Measurements from ENCODE around the gene ATP9A. TPM values are rescaled to one million over a fixed set of nuclear protein-coding genes. Genes with fewer than 3 reads are reported as not detected.

Gene ATP9A
- total RNA-seq, 1 donor from 2014 or later = 37.6 TPM

DNA sequence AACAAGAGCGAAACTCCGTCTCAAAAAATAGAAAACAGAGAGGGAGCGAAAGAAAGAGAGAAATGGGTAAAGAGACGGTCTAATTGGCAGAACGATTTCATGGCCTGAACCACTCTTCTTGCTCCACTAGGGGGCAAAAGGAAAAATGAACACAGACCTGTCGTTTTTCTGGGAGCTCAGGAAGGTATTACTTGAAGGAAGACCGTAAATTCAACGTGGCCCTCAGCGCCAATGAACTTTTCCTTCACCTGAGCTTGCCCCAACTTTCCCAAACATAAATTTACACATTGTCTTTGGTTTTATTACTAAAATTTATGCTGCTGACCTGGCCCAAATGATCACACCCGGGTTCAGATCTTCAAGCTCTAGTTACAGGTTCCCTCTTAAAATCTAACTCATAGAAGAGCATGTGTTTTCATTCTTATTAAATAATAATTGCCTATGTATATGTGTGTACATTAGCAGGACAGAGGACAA is 67.3 kb downstream of the ATP9A start:
- Histone ChIP-seq H3K36me3 (ENCODE audit: control insufficient read depth, insufficient read depth, low read length) (no peaks in the 10 kb centered on the region), H3K27me3 (ENCODE audit: control insufficient read depth, insufficient read depth, low read length) (no peaks in the 10 kb centered on the region), H3K4me3 (ENCODE audit: low read depth, low read length) (no peak overlapping the region)
- DNase-seq (ENCODE audit: low read depth) = no peak
- TF ChIP-seq, protein P1, sequence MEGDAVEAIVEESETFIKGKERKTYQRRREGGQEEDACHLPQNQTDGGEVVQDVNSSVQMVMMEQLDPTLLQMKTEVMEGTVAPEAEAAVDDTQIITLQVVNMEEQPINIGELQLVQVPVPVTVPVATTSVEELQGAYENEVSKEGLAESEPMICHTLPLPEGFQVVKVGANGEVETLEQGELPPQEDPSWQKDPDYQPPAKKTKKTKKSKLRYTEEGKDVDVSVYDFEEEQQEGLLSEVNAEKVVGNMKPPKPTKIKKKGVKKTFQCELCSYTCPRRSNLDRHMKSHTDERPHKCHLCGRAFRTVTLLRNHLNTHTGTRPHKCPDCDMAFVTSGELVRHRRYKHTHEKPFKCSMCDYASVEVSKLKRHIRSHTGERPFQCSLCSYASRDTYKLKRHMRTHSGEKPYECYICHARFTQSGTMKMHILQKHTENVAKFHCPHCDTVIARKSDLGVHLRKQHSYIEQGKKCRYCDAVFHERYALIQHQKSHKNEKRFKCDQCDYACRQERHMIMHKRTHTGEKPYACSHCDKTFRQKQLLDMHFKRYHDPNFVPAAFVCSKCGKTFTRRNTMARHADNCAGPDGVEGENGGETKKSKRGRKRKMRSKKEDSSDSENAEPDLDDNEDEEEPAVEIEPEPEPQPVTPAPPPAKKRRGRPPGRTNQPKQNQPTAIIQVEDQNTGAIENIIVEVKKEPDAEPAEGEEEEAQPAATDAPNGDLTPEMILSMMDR (IDR thresholded peaks at IDR 0.05; ENCODE audit: insufficient read depth, low read length, poor library complexity, severe bottlenecking) = peak; percentile 69

DNA sequence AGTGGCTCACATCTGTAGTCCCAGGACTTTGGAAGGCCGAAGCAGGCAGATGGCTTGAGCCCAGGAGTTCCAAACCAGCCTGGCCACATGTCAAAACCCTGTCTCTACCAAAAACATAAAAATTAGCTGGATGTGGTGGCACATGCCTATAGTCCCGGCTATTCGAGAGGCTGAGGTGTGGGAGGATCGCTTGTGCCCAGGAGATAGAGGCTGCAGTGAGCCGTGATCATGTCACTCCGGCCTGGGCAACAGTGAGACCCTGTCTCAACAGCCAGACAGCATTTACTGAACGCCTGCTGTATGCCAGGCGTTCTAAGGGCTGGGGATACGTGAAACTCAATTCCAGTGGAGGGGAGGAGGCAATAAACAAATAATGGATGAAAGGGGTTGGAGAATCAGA is 69.9 kb downstream of the ATP9A start:
- no peak overlapping the region for H3K4me3 ChIP-seq (ENCODE audit: low read depth, low read length)
- TF ChIP-seq, protein P1 (IDR thresholded peaks at IDR 0.05; ENCODE audit: insufficient read depth, low read length, poor library complexity, severe bottlenecking) = no peak
- no peaks in the 10 kb centered on the region for H3K36me3 ChIP-seq (ENCODE audit: control insufficient read depth, insufficient read depth, low read length)
- H3K27me3 ChIP-seq (ENCODE audit: control insufficient read depth, insufficient read depth, low read length) = no peaks in the 10 kb centered on the region
- no peak for DNase-seq (ENCODE audit: low read depth)

DNA sequence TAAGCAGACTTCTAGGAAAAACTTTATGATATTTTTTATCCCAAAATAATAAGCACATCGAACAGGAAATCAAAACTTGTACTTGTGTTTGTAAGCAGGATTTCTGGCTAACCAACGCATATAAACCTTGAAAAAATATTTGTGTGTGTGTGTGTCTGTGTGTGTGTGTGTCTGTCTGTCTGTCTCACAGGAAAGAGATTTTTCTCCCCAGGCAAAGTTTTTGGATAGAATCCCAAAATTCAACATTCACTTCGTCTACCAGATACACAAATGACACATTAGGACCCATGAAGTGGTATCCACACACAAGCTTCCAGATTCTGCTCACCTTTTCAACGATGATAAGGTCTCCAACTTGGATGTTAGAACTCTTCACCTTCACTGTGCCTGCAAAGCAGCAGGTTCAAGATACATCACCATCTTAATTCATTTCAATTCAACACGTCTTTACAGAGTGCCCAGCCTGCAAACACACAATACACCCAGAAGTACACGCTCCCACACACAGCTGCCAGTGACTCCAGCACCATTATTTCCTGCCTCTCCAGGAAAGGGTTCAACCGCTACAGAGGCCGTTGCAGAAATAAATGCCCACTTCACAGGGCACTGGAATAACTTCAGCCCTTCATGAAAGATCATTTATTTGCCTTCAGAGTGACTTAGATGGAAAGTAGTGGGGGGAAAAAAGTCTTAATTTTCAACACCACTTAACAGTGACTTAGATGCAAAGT is 70.9 kb downstream of the ATP9A start:
- no peak overlapping the region for H3K4me3 ChIP-seq (ENCODE audit: low read depth, low read length)
- TF ChIP-seq, protein P1 (IDR thresholded peaks at IDR 0.05; ENCODE audit: insufficient read depth, low read length, poor library complexity, severe bottlenecking) = no peak
- DNase-seq (ENCODE audit: low read depth) = no peak
- no peaks in the 10 kb centered on the region for H3K27me3 ChIP-seq (ENCODE audit: control insufficient read depth, insufficient read depth, low read length)
- no peaks in the 10 kb centered on the region for H3K36me3 ChIP-seq (ENCODE audit: control insufficient read depth, insufficient read depth, low read length)

DNA sequence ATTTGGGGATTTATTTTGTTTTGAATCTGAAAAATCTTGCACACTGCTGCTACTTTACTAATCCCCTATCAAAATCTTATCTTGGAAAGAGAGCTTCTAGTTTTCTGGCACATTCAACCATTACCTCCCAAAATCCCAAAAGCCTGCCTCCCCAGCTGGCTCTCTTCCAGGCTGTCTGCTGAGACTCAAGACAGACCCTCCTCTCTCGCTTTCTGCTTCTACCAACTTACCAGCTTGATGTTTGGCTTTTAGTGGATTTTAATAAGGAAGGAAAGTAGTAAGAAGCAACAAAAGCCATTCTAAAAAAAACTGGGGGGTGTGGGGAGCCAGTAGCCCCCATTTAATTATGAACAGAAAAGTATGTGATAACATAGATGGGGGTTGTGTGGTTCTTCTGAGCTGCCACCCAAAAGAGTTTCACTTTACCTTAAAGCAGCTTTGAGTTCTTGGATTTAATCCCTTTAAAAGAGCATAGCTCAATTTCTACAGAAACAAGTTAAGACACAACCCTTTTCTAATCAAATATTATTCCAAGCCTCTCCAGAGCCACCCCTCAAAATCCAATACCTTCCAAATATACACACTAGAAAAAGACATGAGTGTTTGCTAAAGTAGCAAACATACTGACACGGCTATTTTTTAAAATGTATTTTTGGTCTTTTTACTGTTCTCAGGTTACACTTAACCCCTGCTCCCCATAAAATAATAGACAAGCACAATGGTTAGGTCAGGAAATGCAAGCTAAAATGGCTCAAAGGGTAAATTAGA is 71.7 kb downstream of the ATP9A start:
- Histone ChIP-seq H3K4me3 (ENCODE audit: low read depth, low read length) (no peak overlapping the region), H3K27me3 (ENCODE audit: control insufficient read depth, insufficient read depth, low read length) (no peaks in the 10 kb centered on the region), H3K36me3 (ENCODE audit: control insufficient read depth, insufficient read depth, low read length) (no peaks in the 10 kb centered on the region)
- TF ChIP-seq, protein P1 (IDR thresholded peaks at IDR 0.05; ENCODE audit: insufficient read depth, low read length, poor library complexity, severe bottlenecking) = no peak
- DNase-seq (ENCODE audit: low read depth) = no peak

DNA sequence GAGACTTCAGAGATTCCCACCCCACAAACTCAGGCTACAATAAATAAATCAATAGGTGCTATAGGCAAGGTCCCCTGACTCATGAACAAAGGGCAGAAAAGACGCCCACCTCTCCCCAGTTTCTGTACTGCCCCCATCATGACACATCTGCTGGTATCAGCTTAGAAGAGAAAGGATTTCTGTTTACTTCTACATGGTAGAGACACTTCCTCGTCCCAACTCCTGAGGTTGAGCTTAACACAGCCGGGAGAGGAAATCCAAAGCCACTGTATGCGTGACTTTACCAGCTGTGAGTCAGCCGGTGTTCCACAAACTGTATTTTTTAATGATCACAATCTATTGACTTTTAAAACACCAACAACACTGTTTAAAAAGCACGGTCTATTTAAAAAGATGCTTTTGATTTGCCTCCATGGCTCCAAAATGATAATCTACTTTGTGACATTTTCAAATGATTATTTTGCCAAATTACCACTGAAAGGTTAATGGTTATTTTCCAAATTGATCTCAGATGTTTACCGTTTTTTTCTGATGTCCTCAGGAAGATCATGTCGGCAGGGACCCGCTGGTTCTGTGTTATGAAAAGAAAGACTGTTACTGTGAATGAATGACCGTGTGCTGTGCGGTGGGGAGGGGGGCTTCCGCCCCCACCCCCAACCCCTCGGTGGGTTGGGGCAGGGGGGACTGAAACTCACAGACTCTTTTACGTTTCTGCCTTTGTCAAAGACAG is 72.5 kb downstream of the ATP9A start:
- DNase-seq (ENCODE audit: low read depth) = peak; percentile 50
- TF ChIP-seq, protein P1 (IDR thresholded peaks at IDR 0.05; ENCODE audit: insufficient read depth, low read length, poor library complexity, severe bottlenecking) = no peak
- Histone ChIP-seq H3K36me3 (ENCODE audit: control insufficient read depth, insufficient read depth, low read length) (no peaks in the 10 kb centered on the region), H3K27me3 (ENCODE audit: control insufficient read depth, insufficient read depth, low read length) (no peaks in the 10 kb centered on the region), H3K4me3 (ENCODE audit: low read depth, low read length) (no peak overlapping the region)
